ENCODE measurements around the gene LRRC40. TPM values are rescaled to one million over a fixed set of nuclear protein-coding genes. Genes with fewer than 3 reads are reported as not detected.

The LRRC40 gene
- total RNA-seq, 1 experiment from 2014 or later: 12.0 TPM

GRCh38 chr1:70168283-70168682 lies 37.1 kb downstream of the LRRC40 start:
- no peak for TF ChIP-seq EZH2 (IDR thresholded peaks at IDR 0.05; ENCODE audit: low read depth)
- TF ChIP-seq, protein P1, sequence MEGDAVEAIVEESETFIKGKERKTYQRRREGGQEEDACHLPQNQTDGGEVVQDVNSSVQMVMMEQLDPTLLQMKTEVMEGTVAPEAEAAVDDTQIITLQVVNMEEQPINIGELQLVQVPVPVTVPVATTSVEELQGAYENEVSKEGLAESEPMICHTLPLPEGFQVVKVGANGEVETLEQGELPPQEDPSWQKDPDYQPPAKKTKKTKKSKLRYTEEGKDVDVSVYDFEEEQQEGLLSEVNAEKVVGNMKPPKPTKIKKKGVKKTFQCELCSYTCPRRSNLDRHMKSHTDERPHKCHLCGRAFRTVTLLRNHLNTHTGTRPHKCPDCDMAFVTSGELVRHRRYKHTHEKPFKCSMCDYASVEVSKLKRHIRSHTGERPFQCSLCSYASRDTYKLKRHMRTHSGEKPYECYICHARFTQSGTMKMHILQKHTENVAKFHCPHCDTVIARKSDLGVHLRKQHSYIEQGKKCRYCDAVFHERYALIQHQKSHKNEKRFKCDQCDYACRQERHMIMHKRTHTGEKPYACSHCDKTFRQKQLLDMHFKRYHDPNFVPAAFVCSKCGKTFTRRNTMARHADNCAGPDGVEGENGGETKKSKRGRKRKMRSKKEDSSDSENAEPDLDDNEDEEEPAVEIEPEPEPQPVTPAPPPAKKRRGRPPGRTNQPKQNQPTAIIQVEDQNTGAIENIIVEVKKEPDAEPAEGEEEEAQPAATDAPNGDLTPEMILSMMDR (conservative IDR thresholded peaks at IDR 0.05): no peak
- Histone ChIP-seq H3K27me3 (ENCODE audit: insufficient read depth, low read depth) (no peaks in the 10 kb centered on the region), H3K4me2 (no peak overlapping the region), H3F3A (ENCODE audit: insufficient read depth, low read depth) (no peaks in the 10 kb centered on the region), H2AFZ (no peak overlapping the region), H3K4me1 (replicated peaks; ENCODE audit: insufficient read depth) (no peaks in the 10 kb centered on the region), H3K9me3 (ENCODE audit: insufficient read depth, low read depth) (no peaks in the 10 kb centered on the region), H3K4me3 (no peak overlapping the region), H3K9me2 (ENCODE audit: insufficient read depth) (0 out of 2 replicates have a peak, but pooled peaks cover 6% of the 10 kb centered on the region), H3K36me3 (ENCODE audit: low read depth) (peaks cover 12% of the 10 kb centered on the region; the same call in 1 of the 2 replicates), H3K79me2 (ENCODE audit: low read depth) (no peaks in the 10 kb centered on the region), H3K27ac (no peak overlapping the region), H4K20me1 (ENCODE audit: insufficient read depth) (no peaks in the 10 kb centered on the region)
- no peak for DNase-seq
- BruUV-seq (replicated peaks): no TSS peak
- intact Hi-C loops (cut with micrococcal nuclease; ENCODE audit: unreplicated experiment): no loop called here
- POLR2A ChIA-PET (ENCODE audit: unreplicated experiment): no interaction called here
- CTCF ChIA-PET: no interaction called here

DNA sequence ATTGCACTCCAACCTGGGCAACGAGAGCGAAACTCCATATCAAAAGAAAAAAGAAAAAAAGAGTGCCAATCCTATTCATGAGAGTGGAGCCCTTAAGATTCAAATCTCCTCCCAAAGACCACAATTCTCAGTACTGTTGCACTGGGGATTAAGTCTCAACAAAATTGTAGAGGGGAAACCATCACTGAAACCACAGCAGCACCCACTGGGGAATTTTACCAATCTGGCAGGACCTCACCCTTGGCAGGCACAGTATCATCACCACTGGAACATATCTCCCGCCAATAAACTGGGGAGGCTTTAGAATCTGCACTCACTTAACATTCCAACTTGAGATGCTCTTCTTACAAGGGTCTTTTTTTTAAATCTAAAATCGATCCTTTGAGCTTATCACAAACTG lies 41.0 kb downstream of the LRRC40 start:
- H3K36me3 ChIP-seq (ENCODE audit: low read depth): no peaks in the 10 kb centered on the region
- H3K4me2 ChIP-seq: no peak overlapping the region
- ChIA-PET POLR2A (ENCODE audit: unreplicated experiment) (no interaction called here), CTCF (no interaction called here)
- H3K9me3 ChIP-seq (ENCODE audit: insufficient read depth, low read depth): no peaks in the 10 kb centered on the region
- no peaks in the 10 kb centered on the region for H4K20me1 ChIP-seq (ENCODE audit: insufficient read depth)
- TF ChIP-seq EZH2 (IDR thresholded peaks at IDR 0.05; ENCODE audit: low read depth): no peak
- TF ChIP-seq, protein P1 (conservative IDR thresholded peaks at IDR 0.05): no peak
- H3K27me3 ChIP-seq (ENCODE audit: insufficient read depth, low read depth): no peaks in the 10 kb centered on the region
- no peak for DNase-seq
- no peaks in the 10 kb centered on the region for H3K9me2 ChIP-seq (ENCODE audit: insufficient read depth)
- H3F3A ChIP-seq (ENCODE audit: insufficient read depth, low read depth): no peaks in the 10 kb centered on the region
- H3K79me2 ChIP-seq (ENCODE audit: low read depth): no peaks in the 10 kb centered on the region
- H3K27ac ChIP-seq: no peak overlapping the region
- H3K4me3 ChIP-seq: no peak overlapping the region
- no peaks in the 10 kb centered on the region for H3K4me1 ChIP-seq (replicated peaks; ENCODE audit: insufficient read depth)
- no TSS peak for BruUV-seq (replicated peaks)
- no peak overlapping the region for H2AFZ ChIP-seq
- intact Hi-C loops (cut with micrococcal nuclease; ENCODE audit: unreplicated experiment): no loop called here

GRCh38 chr1:70156529-70157120 lies 48.8 kb downstream of the LRRC40 start:
- intact Hi-C loops (cut with micrococcal nuclease; ENCODE audit: unreplicated experiment): no loop called here
- H3K79me2 ChIP-seq (ENCODE audit: low read depth): no peaks in the 10 kb centered on the region
- H3K4me1 ChIP-seq (replicated peaks; ENCODE audit: insufficient read depth): no peaks in the 10 kb centered on the region
- H3F3A ChIP-seq (ENCODE audit: insufficient read depth, low read depth): no peaks in the 10 kb centered on the region
- no peaks in the 10 kb centered on the region for H3K27me3 ChIP-seq (ENCODE audit: insufficient read depth, low read depth)
- CTCF ChIA-PET: no interaction called here
- H3K27ac ChIP-seq: no peak overlapping the region
- BruUV-seq (replicated peaks): no TSS peak
- H3K4me2 ChIP-seq: no peak overlapping the region
- H3K9me2 ChIP-seq (ENCODE audit: insufficient read depth): no peaks in the 10 kb centered on the region
- no peaks in the 10 kb centered on the region for H4K20me1 ChIP-seq (ENCODE audit: insufficient read depth)
- no peaks in the 10 kb centered on the region for H3K36me3 ChIP-seq (ENCODE audit: low read depth)
- POLR2A ChIA-PET (ENCODE audit: unreplicated experiment): no interaction called here
- H3K9me3 ChIP-seq (ENCODE audit: insufficient read depth, low read depth): no peaks in the 10 kb centered on the region
- H3K4me3 ChIP-seq: no peak overlapping the region
- no peak overlapping the region for H2AFZ ChIP-seq
- no peak for DNase-seq
- TF ChIP-seq EZH2 (IDR thresholded peaks at IDR 0.05; ENCODE audit: low read depth): no peak
- TF ChIP-seq, protein P1 (conservative IDR thresholded peaks at IDR 0.05): no peak

All from PC-9 (cell line).